Heart left ventricle (tissue), 13 donors: ENCODE data around the gene PDE7B.

Experiments
- POLR2A ChIP-seq, 2 donors: fragments of 450-650 bp; IDR thresholded peaks; one replicate each; pipeline ENCODE4 v1.6.1; 2017; ENCODE audit warnings: antibody characterized with exemption in 2 of 2, mild to moderate bottlenecking in 2 of 2, moderate library complexity in 2 of 2
- TF ChIP-seq, protein P1 (sequence below), 12 donors: fragments of 200-600 bp; sonication (generic) in 4 of 12; IDR thresholded peaks; one replicate each; pipeline versions ENCODE4 v1.5.0 to v1.8.0; 2018 to 2022; ENCODE audit warnings: antibody characterized with exemption in 12 of 12, mild to moderate bottlenecking in 5 of 12
- donor health status: ischemic (EF 13 %, LVEDD 7.1; RV severe dilation, severe dysfunction).
- donor health status: DM: no; HTN: yes; CAD: no.
- donor health status: DM: no; HTN: no; CAD: no.
- donor health status: ischemic (EF 25% LVEDD 6.9; RV normal size, moderate dysfunction).
- donor health status: ischemic (EF 25% LVEDD 5.7; RV mildly dilated, moderate dysfunction).
- donor health status: ischemic (EF 35%, LVEDD 5.7; RV mildly dilated, moderate dysfunction).
- donor health status: nonischemic (EF 11% LVEDD 7.7; RV severe dilation, severe dysfunction).
- donor health status: DM: yes; HTN: yes; CAD: no.
- donor health status: PGD.
- donor health status: ischemic (EF 29% LVEDD 5.4; RV normal size, mild dysfunction).
- donor health status: nonischemic (EF 23%, LVEDD 6.1; RV moderate dilation, normal function).

GRCh38 chr6:136034422-136034821 lies 182.9 kb downstream of the PDE7B start:
- TF ChIP-seq, protein P1, sequence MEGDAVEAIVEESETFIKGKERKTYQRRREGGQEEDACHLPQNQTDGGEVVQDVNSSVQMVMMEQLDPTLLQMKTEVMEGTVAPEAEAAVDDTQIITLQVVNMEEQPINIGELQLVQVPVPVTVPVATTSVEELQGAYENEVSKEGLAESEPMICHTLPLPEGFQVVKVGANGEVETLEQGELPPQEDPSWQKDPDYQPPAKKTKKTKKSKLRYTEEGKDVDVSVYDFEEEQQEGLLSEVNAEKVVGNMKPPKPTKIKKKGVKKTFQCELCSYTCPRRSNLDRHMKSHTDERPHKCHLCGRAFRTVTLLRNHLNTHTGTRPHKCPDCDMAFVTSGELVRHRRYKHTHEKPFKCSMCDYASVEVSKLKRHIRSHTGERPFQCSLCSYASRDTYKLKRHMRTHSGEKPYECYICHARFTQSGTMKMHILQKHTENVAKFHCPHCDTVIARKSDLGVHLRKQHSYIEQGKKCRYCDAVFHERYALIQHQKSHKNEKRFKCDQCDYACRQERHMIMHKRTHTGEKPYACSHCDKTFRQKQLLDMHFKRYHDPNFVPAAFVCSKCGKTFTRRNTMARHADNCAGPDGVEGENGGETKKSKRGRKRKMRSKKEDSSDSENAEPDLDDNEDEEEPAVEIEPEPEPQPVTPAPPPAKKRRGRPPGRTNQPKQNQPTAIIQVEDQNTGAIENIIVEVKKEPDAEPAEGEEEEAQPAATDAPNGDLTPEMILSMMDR (IDR thresholded peaks at IDR 0.05), result no peak
- TF ChIP-seq POLR2A (IDR thresholded peaks at IDR 0.05), result no peak
